Measurements from ENCODE around the gene KRTAP19-4.
"Not testable (repeated sequence)": the region's sequence is repeated elsewhere in the genome, so short reads cannot be mapped to it uniquely, and the experiment has no call there.

The KRTAP19-4 gene, protein sequence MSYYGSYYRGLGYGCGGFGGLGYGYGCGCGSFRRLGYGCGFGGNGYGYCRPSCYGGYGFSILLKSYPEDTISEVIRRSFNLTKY

DNA sequence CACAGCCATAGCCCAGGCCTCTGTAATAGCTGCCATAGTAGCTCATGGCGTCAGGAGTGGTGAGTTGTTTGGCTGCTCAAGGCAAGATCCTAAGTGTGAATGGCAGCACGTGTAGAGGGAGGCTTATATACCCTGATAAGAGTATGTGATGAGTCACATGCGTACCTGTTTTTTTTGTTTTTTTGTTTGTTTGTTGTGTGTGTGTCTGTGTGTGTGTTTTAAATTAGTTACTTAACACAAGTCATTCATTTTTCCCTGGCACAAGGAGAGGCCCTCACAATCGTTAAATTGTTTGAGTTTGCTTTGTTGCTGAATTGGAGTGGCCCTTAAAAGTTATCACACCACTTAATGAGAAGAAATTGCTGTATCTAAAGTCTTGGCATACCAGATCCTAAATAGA lies at the start of gene KRTAP19-4:
TSS of gene KRTAP19-4 (minus strand) at position 101 of the 400 bp plus-strand sequence. CDS start at position 46, 55 bp downstream.
- in situ Hi-C loops (cut with MboI; ENCODE audit: low sequenced_read_pairs) = no loop called here

DNA sequence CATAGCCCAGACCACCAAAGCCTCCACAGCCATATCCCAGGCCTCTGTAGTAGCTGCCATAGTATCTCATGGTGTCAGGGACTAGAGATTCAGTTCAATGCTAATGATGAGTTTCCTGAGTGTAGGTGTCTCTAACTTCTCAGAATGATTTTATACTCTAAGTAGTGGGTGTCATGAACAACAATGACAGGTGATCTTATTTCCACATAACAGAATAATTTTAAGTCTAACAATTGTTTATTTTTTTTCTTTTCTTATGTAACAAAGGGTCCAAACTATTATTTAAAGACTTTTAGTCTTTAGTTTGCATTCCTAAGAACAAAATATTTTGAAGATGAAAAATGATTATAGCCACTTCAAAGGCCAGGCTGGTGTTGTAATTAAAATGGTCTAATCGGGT lies 44.8 kb upstream of the KRTAP19-4 start, which contains the start of gene KRTAP19-6:
TSS of gene KRTAP19-6 (minus strand) at position 101 of the 400 bp plus-strand sequence. CDS start at position 70, 31 bp downstream.
- in situ Hi-C loops (cut with MboI; ENCODE audit: low sequenced_read_pairs) = no loop called here

DNA sequence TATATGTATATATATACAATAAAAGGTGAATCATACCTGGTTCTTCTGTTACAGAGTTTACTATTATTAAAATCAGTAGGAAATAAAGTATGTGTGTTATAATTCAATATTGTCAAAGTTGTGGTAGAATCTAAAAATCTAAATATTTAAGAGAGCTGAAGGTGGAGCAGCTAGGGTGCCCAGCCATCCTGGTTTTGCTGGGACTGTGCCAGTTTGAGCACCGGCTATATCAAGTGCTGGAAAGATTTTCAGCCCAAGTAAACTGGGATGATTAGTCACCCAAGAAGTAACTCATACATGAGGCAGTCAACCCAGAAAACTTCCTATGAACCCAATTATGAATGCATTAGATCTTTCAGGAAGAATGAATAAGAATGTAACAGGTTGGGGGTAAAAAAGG lies 21.9 kb upstream of the KRTAP19-4 start:
- in situ Hi-C loops (cut with MboI; ENCODE audit: low sequenced_read_pairs) = no loop called here

DNA sequence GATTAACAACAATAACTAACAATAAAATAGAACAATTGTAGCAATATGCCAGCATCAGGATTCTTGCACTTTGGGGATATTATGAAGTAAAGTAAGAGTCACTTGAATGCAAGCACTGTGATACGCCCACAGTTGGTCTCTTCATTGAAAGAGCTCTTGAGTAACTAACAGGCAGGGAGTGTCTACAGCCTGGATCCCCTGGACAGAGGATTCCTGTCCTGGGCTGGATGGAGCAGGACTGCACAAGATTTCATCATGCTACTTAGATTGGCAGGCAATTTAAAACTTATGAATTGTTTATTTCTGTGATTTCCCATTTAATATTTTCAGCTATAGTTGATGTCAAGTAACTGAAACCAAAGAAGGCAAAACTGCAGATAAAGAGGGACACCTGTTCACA lies 18.7 kb upstream of the KRTAP19-4 start:
- in situ Hi-C loops (cut with MboI; ENCODE audit: low sequenced_read_pairs) = no loop called here

DNA sequence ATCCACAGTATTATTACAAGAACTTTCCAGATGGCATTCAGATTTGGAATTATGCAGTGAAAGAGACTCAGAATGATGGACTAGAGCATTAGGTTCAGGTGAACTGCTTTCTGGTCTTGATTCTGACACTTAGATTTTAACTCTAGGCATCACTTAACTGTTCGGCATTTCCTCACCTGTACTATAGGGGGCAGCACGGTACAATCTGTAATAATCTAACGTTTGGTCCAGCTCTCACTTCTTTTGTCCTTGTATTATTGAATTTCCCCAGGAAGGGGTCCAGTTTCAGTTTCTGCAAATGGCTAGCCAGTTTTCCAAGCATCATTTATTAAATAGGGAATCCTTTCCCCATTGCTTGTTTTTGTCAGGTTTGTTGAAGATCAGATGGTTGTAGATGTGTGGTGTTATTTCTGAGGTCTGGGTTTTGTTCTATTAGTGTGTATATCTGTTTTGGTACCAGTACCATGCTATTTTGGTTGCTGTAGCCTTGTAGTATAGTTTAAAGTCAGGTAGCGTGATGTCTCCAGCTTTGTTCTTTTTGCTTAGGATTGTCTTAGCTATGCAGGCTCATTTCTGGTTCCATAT lies 8.7 kb upstream of the KRTAP19-4 start:
- in situ Hi-C loops (cut with MboI; ENCODE audit: low sequenced_read_pairs) = not testable (repeated sequence)

DNA sequence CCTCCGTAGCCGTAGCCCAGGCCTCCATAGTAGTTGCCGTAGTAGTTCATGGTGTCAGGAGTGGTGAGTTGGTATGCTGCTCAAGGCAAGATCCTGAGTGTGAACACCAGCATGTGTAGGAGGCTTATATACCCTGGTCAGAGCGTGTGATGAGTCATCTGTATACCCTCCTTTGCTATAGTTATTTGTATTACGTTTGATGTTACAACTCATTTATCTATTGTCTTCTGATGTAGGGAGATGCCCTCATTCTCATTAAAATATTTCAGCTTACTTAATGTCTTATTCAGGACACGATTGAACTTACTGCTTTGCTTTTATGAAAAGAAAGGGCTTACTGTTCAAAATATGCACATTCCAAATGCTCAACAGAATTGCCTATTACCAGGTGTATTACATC lies 5.1 kb upstream of the KRTAP19-4 start, which contains the start of gene KRTAP19-5:
TSS of gene KRTAP19-5 (minus strand) at position 101 of the 400 bp plus-strand sequence. CDS start at position 50, 51 bp downstream.
- in situ Hi-C loops (cut with MboI; ENCODE audit: low sequenced_read_pairs) = no loop called here

DNA sequence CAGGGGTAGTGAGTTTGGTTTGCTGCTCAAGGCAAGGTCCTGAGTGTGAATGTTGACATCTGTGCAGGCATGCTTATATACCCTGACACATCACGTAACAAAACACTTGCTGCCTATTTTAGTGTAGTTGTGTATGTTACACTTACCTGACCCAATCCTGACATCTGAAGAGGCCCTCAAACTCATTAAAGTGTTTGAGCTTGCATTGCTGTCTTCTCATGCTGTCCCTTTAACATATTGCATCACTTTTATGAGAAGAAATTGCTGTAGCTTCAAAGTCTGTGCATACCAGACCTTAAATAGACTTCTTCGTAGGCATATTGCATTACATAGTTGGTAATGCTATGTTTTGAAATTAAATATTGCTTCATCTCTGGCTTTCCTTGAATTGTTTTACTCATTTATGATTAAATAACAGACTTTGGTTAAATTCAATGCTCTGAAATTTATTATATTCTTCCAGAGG lies 5.0 kb downstream of the KRTAP19-4 start, which contains the start of gene KRTAP19-3:
TSS of gene KRTAP19-3 (minus strand) at position 51 of the 466 bp plus-strand sequence. CDS start 56 bp downstream, outside the sequence.
- in situ Hi-C loops (cut with MboI; ENCODE audit: low sequenced_read_pairs) = no loop called here

DNA sequence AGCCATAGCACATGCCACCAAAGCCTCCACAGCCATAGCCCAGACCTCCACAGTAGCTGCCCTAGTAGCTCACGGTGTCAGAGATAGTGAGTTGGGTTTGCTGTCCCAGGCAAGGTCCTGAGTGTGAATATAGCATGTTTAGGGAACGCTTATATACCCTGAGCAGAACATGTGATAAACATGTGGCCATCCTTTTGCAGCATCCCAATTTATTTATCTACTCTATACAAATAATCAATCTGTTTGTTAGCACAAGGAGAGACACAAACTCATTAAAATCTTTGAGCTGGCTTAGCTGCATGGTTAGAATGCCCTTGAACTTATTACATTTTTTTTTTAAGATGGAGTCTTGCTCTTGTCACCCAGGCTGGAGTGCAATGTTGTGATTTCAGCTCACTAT lies 9.6 kb downstream of the KRTAP19-4 start, which contains the start of gene KRTAP19-2:
TSS of gene KRTAP19-2 (minus strand) at position 101 of the 400 bp plus-strand sequence. CDS start at position 13, 88 bp downstream.
- in situ Hi-C loops (cut with MboI; ENCODE audit: low sequenced_read_pairs) = no loop called here

DNA sequence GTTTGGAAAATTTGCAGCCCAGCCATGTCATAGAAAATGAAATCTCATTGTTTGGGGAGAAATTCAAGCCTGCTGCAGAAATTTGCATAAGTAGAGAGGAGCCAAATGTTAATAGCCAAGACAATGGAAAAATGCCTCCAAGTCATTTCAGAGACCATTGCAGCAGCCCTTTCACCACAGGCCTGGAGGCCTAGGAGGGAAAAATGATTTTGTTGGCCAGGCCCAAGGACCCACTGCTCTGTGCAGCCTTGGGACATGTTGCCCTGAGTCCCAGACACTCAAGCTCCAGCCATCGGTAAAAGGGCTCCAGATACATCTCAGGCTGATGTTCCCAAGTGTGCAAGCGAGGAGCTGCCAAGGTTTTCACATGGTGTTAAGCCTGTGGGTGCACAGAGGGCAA lies 10.8 kb downstream of the KRTAP19-4 start:
- in situ Hi-C loops (cut with MboI; ENCODE audit: low sequenced_read_pairs) = no loop called here

DNA sequence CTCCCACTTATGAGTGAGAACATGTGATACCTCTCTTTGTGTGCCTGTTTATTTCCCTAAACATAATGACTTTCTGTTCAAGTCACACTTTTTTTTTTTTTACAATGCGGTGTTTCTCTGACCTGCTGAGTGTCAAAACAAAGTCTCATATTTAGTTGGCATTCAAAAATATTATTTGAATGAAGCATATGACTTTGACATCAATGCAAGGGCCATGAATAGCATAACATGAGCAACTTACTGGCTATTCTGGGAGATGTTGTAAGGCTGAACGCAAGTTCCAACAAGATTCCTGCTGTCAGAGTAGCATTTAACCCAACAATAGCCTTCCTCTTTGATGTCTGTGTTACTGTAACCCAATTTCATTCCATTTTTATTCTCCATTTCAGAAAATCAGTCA lies 14.8 kb downstream of the KRTAP19-4 start:
- in situ Hi-C loops (cut with MboI; ENCODE audit: low sequenced_read_pairs) = no loop called here

DNA sequence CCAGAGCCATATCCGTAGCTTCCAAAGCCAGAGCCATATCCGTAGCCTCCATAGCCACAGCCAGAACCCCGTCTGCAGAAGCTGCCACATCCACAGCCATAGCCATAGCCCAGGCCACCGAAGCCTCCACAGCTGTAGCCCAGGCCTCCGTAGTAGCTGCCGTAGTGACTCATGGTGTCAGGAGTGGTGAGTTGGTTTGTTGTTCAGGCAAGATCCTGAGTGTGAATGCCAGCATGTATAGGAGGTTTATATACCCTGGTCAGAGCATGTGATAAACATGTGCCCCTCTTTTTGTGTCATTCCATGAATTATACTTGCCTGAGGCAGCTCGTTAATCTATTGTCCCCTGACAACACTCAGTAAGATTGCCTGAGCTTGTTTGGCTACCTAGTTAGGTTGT lies 16.8 kb downstream of the KRTAP19-4 start, which contains the start of gene KRTAP19-1:
TSS of gene KRTAP19-1 (minus strand) at position 223 of the 400 bp plus-strand sequence. CDS start at position 173, 50 bp downstream.
- in situ Hi-C loops (cut with MboI; ENCODE audit: low sequenced_read_pairs) = no loop called here

DNA sequence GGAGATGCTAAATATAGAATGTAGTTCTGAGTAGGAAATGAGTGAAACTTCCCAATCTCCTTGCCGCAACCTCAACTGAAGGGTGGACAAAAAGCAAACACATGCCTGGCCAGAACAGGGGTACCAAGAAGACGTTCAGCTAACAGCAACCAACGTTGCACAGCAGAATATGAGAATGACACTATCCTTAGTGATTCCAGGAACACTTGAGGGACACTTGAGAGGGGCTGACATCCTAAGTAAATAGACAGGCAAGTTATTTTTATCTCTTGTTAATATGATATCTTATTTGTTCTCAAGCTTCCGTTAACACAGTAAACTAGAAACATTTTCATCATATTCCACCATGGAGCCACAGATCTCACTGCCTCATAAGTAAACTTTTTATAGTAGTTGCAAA lies 17.7 kb downstream of the KRTAP19-4 start:
- in situ Hi-C loops (cut with MboI; ENCODE audit: low sequenced_read_pairs) = no loop called here

DNA sequence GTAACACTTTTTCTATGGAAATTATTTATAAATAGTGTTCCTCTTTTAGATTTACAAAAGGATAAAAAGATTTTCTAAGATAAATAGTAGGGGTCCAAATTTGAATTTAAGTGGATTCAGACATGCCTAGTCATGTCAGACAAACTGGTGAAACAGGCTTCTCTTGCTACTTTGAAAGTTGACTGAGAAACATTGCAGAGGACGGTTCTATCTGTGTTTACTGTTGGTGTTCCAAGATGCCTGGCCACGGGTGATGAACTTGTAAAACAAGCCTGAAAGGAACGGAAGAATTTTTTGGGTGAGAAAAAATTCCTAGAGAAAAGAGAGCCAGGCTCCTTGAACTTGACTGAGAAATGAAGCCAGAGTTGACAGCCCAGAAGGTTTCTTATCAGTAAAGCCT lies 19.0 kb downstream of the KRTAP19-4 start:
- in situ Hi-C loops (cut with MboI; ENCODE audit: low sequenced_read_pairs) = no loop called here

DNA sequence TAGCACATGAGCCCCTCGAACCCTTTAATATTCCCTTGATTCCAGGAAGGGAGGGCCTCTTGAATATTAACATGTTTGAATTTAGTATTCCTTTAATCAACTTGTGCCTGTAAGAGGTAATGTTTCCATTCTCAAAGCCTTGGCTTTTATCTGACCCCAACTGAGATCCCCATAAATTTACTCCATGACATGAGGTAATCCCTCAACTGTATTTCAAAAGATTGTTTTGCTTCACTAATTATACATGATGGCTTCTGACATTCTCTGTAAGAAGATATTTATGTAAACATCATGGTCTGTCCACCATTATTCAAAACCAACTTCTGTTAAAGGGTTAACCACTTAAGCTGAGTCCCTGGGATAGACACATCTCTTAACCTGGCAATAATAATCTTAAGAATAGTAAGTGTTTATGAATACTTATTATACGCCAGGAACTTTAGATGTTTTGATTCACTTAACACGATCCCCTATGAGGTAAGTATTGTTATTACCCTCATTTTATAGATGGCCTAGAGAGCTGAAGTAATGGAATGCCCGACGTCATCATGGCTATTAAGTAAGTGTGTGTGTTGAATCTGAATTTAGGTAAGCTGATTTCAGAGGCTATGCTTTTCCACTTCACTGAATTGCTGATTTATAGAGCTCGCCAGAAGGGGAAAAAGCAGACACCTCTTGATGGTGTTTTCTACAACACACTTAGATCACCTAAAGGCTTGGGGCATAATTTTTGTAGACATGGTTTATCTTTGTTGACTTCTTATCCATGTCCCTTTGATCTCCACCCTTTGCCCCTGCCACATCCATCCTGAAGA lies 27.9 kb downstream of the KRTAP19-4 start:
- in situ Hi-C loops (cut with MboI; ENCODE audit: low sequenced_read_pairs) = no loop called here

DNA sequence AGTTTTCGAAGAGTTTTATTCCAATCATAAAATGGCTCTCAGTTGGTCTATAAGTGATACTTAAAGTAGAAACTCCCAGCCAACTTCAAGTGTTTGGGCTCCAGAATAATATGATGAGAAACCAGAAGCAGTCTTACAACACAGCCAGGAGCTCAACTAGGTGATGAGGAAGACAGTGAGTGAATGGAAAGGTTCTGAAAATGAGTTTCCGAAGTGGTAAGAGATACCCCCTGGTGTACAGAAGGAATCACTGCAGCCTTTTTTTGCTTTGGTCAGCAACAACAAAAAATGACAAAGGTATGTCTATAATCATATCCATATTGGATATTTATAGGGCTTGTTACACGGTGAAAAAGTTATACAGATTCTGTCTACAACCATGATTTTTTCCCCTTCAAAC lies 33.3 kb downstream of the KRTAP19-4 start:
- in situ Hi-C loops (cut with MboI; ENCODE audit: low sequenced_read_pairs) = no loop called here

DNA sequence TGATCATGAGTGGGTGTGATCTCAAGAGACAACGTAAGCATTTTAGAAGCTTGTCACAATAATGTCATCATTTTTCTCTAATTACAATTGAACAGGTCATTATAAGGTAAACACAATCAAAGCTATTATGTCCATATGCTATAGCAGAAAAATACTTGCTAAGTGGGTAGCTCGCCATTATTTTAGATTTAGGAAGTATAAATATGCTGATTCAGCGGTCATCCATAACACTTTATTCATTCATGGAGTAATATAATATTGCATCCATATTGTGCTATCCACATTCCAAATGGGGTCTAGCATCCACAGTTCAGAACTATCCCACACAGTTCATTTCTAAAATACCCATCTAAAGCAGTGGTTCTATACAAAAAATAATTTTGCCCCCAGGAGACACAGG lies 48.5 kb downstream of the KRTAP19-4 start:
- in situ Hi-C loops (cut with MboI; ENCODE audit: low sequenced_read_pairs) = no loop called here

DNA sequence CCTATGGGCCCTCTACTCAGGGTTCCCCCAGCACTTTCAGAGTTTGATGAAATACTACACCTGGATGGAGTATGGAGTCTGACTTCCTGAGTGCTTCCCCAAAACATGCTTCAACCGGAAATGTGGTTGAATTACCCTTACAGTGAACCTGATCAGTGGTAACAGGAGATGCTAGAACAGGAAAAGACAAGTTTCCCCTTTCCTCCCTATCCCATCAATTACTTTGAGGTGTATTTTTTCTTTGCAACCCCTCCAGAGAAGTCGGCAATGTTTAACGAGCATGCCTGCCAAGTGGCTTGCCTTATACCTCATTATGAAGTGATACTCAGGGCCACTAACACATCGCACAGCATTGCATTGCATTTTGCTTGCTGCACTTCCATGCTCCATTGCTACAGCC lies 49.9 kb downstream of the KRTAP19-4 start:
- in situ Hi-C loops (cut with MboI; ENCODE audit: low sequenced_read_pairs) = no loop called here
